Esophagus muscularis mucosa (tissue), 4 donors: ENCODE measurements around the gene MSRB1. TPM values are rescaled to one million over a fixed set of nuclear protein-coding genes. Genes with fewer than 3 reads are reported as not detected.
"Not testable (repeated sequence)": the region's sequence is repeated elsewhere in the genome, so short reads cannot be mapped to it uniquely, and the experiment has no call there.

Experiments
- DNase-seq: peaks from one replicate; pipeline ENCODE4 v3.0.0-alpha.2; 2017; ENCODE audit errors: extremely low spot score
- H3K27ac ChIP-seq, 4 donors: fragments of 200-600 bp; sonication (generic); replicated peaks in 1 of 4; 1 replicate in 3 of 4; 2 replicates in 1 of 4; pipeline ENCODE4 v1.5.1; 2016 to 2019; ENCODE audit warnings: mild to moderate bottlenecking in 1 of 4
- H3K27me3 ChIP-seq, 4 donors: fragments of 200-600 bp; sonication (generic); one replicate each; pipeline versions ENCODE4 v1.5.1 to v1.6.0; 2016 to 2019
- H3K36me3 ChIP-seq, 4 donors: fragments of 200-600 bp; sonication (generic); one replicate each; pipeline ENCODE4 v1.5.1; 2016 to 2019
- H3K4me1 ChIP-seq, 4 donors: fragments of 200-600 bp; sonication (generic); one replicate each; pipeline ENCODE4 v1.5.1; 2016 to 2019
- H3K4me3 ChIP-seq, 4 donors: fragments of 200-600 bp; sonication (generic); 1 replicate in 2 of 4; 2 replicates in 2 of 4; pipeline ENCODE4 v1.5.1; 2016 to 2019; ENCODE audit warnings: mild to moderate bottlenecking in 4 of 4, moderate library complexity in 1 of 4
- H3K9me3 ChIP-seq, 4 donors: fragments of 200-600 bp; sonication (generic); 1 replicate in 3 of 4; 2 replicates in 1 of 4; pipeline ENCODE4 v1.5.1; 2016 to 2019
- EP300 ChIP-seq: sonication (generic); formaldehyde crosslinking; IDR thresholded peaks from one replicate; pipeline ENCODE4 v1.6.1; 2017; ENCODE audit warnings: antibody characterized with exemption
- POLR2A ChIP-seq: fragments of 450-650 bp; IDR thresholded peaks from one replicate; pipeline ENCODE4 v1.6.1; 2017; ENCODE audit warnings: antibody characterized with exemption, moderate library complexity, mild to moderate bottlenecking, low read depth
- POLR2AphosphoS5 ChIP-seq, 2 donors: sonication (generic); formaldehyde crosslinking; IDR thresholded peaks; one replicate each; pipeline ENCODE4 v1.6.1; 2017; ENCODE audit warnings: antibody characterized with exemption in 2 of 2
- WGBS: methylation state at CpG from one replicate; pipeline ENCODE4 v1.1.5; 2018; 5-methylcytosine and 5-hydroxymethylcytosine counted together
- intact Hi-C: fragments of 100-400 bp; cut with DNase I; formaldehyde crosslinking; loops from one replicate; pipeline ENCODE4 v1.15.1; 2023
- total RNA-seq, 4 donors: library from RNA; depleted of rRNA; stranded (reverse); fragments of >200 nt; gene quantifications; one replicate each; pipeline versions ENCODE4 v1.1.0 to v1.2.1, GENCODE V29; 2016
- TF ChIP-seq, protein P1 (sequence below), 3 experiments: fragments of 200-600 bp in 2 of 3; fragments of 450-650 bp in 1 of 3; sonication (generic) in 2 of 3; IDR thresholded peaks; one replicate each; pipeline ENCODE4 v1.5.1; 2017 to 2019; ENCODE audit warnings: antibody characterized with exemption in 3 of 3, mild to moderate bottlenecking in 2 of 3, moderate library complexity in 1 of 3

Gene MSRB1
- total RNA-seq, 4 donors from 2014 or later: 46.0 to 78.7 (median 53.1) TPM

DNA sequence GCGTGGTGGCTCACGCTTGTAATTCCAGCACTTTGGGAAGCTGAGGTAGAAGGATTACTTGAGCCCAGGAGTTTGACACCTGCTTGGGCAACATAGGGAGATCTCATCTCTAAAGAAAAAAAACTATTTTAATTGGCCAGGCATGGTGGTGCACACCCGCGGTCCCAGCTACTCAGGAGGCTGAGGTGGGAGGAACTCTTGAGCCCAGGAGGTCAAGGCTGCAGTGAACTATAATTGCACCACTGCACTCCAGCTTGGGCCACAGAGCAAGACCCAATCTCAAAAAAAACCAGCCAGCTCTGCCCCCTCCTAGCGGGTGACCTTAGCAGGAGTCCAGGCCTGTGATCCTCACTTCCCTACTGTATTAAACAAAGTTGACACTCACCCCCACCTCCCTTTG lies 18.9 kb downstream of the MSRB1 start:
- H3K27ac ChIP-seq: no peak overlapping the region
- 68% methylated on average over 5 of the region's 5 CpGs for WGBS
- TF ChIP-seq, protein P1, sequence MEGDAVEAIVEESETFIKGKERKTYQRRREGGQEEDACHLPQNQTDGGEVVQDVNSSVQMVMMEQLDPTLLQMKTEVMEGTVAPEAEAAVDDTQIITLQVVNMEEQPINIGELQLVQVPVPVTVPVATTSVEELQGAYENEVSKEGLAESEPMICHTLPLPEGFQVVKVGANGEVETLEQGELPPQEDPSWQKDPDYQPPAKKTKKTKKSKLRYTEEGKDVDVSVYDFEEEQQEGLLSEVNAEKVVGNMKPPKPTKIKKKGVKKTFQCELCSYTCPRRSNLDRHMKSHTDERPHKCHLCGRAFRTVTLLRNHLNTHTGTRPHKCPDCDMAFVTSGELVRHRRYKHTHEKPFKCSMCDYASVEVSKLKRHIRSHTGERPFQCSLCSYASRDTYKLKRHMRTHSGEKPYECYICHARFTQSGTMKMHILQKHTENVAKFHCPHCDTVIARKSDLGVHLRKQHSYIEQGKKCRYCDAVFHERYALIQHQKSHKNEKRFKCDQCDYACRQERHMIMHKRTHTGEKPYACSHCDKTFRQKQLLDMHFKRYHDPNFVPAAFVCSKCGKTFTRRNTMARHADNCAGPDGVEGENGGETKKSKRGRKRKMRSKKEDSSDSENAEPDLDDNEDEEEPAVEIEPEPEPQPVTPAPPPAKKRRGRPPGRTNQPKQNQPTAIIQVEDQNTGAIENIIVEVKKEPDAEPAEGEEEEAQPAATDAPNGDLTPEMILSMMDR (IDR thresholded peaks at IDR 0.05): no peak
- TF ChIP-seq POLR2AphosphoS5 (IDR thresholded peaks at IDR 0.05) (no peak), EP300 (no peak), POLR2A (no peak)
- H3K27me3 ChIP-seq: peaks cover 0 to 65% (median 25%) of the 10 kb centered on the region in 4 donors
- H3K36me3 ChIP-seq: no peaks in the 10 kb centered on the region
- no peak for DNase-seq
- H3K4me1 ChIP-seq: peaks cover 3 to 19% (median 13%) of the 10 kb centered on the region in 4 donors
- intact Hi-C loops: no loop called here
- H3K4me3 ChIP-seq: no peak overlapping the region
- H3K9me3 ChIP-seq: no peaks in the 10 kb centered on the region

DNA sequence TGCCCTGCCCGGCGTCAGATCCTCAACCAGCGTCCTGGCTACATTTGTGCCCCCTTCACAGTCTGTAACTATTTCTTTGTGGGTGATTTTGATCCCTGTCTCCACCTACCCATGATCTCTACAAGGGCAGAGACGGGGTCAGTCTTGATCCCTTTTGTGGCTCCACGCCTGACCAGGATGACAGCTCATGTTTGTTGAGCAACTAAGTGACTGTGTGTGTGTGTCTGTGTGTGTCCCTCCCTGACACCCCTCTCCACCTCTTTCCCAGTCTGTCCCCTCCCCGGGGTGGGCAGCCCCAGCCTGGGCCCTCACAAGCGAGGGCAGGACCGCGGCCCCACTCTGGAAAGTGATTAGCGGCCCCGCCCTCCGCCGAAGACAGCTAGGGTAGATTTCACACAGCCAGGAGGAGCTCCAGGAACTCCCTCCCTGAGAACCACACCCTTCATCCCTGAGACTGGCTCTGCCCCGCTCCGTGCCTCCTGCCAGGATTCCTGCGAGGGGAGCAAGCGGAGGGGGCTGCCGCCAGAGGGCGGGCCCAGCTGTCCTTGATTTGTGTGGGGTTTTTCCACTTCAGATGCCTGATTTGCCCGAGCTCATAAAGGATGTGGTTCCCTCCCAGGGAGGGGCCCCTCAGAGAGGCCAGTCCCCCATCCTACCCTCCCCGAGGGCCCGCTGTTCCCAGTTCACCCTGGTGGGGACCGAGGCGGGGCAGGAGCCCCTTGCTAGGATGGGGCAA lies 19.5 kb downstream of the MSRB1 start:
- TF ChIP-seq POLR2AphosphoS5 (IDR thresholded peaks at IDR 0.05) (no peak), POLR2A (no peak), EP300 (no peak)
- TF ChIP-seq, protein P1 (IDR thresholded peaks at IDR 0.05): peak in 1 of 3 experiments; percentile 17
- intact Hi-C loops: no loop called here
- DNase-seq: no peak
- Histone ChIP-seq H3K4me1 (peaks cover 0 to 18% (median 15%) of the 10 kb centered on the region in 4 donors), H3K36me3 (no peaks in the 10 kb centered on the region), H3K27ac (no peak overlapping the region), H3K27me3 (peaks cover 0 to 71% (median 28%) of the 10 kb centered on the region in 4 donors), H3K9me3 (no peaks in the 10 kb centered on the region), H3K4me3 (no peak overlapping the region)
- WGBS: 18% methylated on average over 22 of the region's 24 CpGs

DNA sequence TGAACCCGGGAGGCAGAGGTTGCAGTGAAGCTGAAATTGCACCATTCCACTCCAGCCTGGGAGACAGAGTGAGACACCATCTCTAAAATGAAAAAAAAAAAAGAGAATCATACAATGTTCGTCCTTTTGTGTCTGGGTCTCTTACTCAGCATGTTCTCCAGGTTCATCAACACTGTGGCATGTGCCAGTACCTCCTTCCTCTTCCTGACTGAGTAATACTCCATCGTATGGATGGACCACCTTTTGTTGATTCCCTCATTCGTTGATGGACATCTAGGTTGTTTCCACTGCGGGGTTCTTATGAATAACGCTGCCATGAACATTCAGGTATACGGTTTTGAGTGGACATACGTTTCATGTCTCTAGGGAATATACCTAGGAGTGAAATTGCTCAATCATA lies 20.6 kb downstream of the MSRB1 start:
- no peaks in the 10 kb centered on the region for H3K9me3 ChIP-seq
- intact Hi-C loops: no loop called here
- no peak overlapping the region for H3K4me3 ChIP-seq
- H3K4me1 ChIP-seq: peaks cover 0 to 25% (median 23%) of the 10 kb centered on the region in 4 donors
- H3K36me3 ChIP-seq: no peaks in the 10 kb centered on the region
- H3K27ac ChIP-seq: no peak overlapping the region
- DNase-seq: no peak
- TF ChIP-seq, protein P1 (IDR thresholded peaks at IDR 0.05): no peak
- no peak for TF ChIP-seq POLR2A
- no peak for TF ChIP-seq POLR2AphosphoS5 (IDR thresholded peaks at IDR 0.05)
- TF ChIP-seq EP300: no peak
- H3K27me3 ChIP-seq: peaks cover 0 to 82% (median 34%) of the 10 kb centered on the region in 4 donors
- 76% methylated on average over 8 of the region's 8 CpGs for WGBS

DNA sequence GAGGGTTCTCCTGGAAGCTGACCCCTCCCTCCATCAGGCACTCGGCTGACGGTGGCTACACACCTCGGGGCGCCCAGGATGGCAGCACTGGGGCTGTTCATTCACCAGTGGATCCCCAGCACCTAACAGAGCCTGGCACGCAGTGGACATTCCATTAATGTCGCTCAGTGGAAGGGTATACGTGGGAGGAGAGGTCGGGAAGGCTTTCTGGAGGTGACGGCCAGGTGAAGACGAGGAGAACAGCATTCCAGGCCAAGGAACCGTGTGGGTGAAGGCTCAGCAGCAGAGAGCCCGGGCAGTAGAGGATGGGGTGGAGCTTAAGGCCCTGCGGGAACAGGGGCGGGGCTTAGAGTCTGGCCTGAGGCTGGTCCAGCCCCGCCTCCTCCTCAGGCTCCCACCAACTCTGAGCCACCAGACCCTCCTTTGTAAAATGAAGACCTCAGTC lies 22.2 kb downstream of the MSRB1 start:
- H3K4me1 ChIP-seq: peaks cover 0 to 27% (median 24%) of the 10 kb centered on the region in 4 donors
- H3K27me3 ChIP-seq: peaks cover 0 to 98% (median 46%) of the 10 kb centered on the region in 4 donors
- no peaks in the 10 kb centered on the region for H3K9me3 ChIP-seq
- H3K36me3 ChIP-seq: no peaks in the 10 kb centered on the region
- 16% methylated on average over 12 of the region's 15 CpGs for WGBS
- intact Hi-C loops: no loop called here
- H3K27ac ChIP-seq: no peak overlapping the region
- TF ChIP-seq POLR2AphosphoS5 (IDR thresholded peaks at IDR 0.05) (no peak), EP300 (no peak), POLR2A (no peak)
- TF ChIP-seq, protein P1 (IDR thresholded peaks at IDR 0.05): no peak
- H3K4me3 ChIP-seq: no peak overlapping the region
- DNase-seq: no peak

DNA sequence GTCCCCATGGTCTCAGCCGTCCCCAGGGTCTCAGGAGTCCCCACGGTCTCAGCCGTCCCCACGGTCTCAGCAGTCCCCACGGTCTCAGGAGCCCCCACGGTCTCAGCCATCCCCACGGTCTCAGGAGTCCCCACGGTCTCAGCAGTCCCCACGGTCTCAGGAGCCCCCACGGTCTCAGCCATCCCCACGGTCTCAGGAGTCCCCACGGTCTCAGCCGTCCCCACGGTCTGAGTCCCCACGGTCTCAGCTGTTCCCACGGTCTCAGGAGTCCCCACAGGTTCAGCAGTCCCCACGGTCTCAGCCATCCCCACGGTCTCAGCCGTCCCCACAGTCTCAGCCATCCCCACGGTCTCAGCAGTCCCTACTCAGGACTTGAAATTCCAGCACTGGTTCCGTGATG lies 22.9 kb downstream of the MSRB1 start:
- DNase-seq, H3K36me3 ChIP-seq, H3K9me3 ChIP-seq, intact Hi-C loops, H3K4me3 ChIP-seq, H3K27ac ChIP-seq: not testable (repeated sequence)
- H3K4me1 ChIP-seq: peaks cover 0 to 27% (median 24%) of the 10 kb centered on the region in 4 donors
- peaks cover 0 to 99% (median 46%) of the 10 kb centered on the region in 4 donors for H3K27me3 ChIP-seq
- 66% methylated on average over 20 of the region's 21 CpGs for WGBS
